Measurements from ENCODE around the gene CAST.
"Not testable (repeated sequence)": the region's sequence is repeated elsewhere in the genome, so short reads cannot be mapped to it uniquely, and the experiment has no call there.

CAST gene

GRCh38 chr5:96716007-96716406 lies 53.8 kb downstream of the CAST start:
- peak; percentile 65 for DNase-seq

DNA sequence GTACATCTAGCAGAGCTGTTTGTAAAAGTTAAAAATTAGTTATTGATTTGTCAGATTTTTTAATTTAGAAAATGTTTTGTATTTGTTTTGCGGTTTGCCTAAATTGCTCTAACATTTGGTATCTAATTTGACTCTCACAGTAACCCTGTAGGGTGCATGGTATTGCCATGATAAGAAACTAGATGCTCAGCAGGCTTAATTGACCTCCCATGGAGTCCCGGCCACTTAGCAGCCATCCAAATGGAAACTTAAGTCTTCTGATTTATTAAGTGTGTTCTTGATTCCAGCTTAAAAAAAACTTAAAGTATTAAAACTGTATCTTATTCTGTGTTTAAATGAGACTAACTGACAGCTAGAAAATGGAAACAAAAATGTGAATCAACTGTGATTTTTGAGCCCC lies 54.5 kb downstream of the CAST start:
- peak; percentile 85 for DNase-seq

- peak; percentile 28 for DNase-seq
Observed at GRCh38 chr5:96717874-96718273, 55.7 kb downstream of the CAST start.

GRCh38 chr5:96718635-96719077 lies 56.5 kb downstream of the CAST start:
- peak; percentile 98 for DNase-seq

DNA sequence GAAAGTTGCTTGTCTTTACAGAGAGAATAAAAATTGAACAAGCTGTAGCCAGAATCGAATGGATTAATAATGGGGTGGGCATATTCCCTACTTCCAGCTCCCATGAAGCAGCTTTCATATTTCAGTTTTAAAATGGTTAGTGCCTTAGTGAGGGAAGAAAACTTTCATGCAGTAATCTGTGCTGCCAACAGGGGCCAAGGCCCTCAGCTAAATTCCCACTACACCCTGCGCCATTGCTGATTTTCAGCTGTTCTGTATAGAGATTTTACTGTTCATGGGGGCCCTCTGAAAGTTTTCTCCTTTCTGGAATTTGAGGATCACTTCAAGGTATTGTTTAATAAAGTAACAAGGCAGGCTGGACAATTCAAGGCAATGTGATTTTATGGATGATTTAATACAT lies 58.2 kb downstream of the CAST start:
- peak; percentile 53 for DNase-seq

GRCh38 chr5:96721351-96721977 lies 59.3 kb downstream of the CAST start:
- peak; percentile 85 for DNase-seq

GRCh38 chr5:96725257-96725656 lies 63.1 kb downstream of the CAST start:
- DNase-seq: no peak

GRCh38 chr5:96726802-96727201 lies 64.6 kb downstream of the CAST start:
- DNase-seq: peak; percentile 95

GRCh38 chr5:96729156-96729555 lies 67.0 kb downstream of the CAST start:
- peak; percentile 47 for DNase-seq

GRCh38 chr5:96730586-96730985 lies 68.4 kb downstream of the CAST start:
- DNase-seq: peak; percentile 99

DNA sequence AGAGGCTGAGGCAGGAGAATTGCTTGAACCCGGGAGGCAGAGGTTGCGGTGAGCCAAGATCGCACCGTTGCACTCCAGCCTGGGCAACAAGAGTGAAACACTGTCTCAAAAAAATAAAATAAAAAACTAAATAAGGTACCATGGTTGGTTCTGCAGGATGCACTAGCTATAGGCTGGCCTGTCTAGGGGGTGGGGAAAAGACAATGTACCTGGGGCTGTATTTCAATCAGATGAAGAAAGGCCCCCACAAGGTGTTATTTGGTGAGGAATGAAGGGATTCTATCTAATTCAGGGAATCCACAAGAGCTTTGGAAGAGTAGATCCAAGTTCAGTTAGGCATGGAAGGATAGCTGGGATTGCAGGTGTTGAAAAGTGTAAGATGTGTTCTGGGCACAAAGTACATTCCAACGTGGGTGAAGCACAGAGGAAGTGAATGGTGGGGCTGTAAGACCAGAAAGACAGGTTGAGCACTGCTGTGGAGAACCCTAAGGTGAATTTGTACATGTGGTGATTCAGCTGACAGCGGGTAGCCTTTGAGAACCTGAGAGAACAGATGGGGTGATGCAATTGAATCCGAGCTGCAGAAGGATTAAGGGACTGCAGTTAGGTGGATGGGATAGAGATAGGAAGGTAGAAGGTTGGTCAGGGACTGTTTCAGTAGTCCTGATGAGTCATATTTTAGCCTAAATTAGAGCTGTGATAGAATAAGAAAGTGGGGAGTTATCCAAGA lies 71.8 kb downstream of the CAST start:
- peak; percentile 94 for DNase-seq

DNA sequence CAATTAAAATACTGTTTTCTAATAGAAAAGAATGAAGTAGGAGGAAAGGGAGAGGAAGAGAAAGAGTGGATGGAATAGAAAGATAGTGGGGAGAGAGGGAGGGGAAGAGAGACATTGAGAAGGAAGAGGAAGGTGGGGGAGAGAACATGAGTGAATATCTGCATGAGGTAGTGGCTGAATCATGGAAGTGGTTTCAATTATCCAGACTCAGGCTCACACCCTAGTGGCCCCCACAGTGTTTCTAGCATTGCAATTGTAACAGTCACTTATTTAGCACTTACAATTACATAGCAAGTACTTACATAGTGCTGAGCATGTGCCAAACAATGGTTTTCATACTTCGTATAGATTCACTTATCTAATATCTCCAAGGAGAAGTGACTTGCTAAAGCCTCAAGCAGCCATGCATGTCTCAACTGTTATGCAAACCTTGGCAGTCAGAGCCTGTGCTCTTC lies 72.7 kb downstream of the CAST start:
- DNase-seq: peak; percentile 29

DNA sequence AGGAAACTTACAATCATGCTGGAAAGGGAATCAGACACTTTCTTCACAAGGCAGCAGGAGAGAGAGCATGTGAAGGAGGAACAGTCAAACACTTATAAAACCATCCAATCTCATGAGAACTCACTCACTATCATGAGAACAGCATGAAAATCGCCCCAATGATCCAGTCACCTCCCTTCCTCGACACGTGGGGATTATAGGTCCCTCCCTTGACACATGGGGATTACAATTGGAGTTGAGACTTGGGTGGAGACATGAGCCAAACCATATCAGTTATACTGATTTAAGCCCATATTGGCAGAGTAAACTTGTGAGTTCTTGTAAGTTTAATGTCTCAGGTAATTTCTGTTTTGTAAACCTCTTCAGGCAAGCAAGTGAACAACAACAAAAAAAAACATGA lies 74.8 kb downstream of the CAST start:
- DNase-seq: no peak

- no peak for DNase-seq
Observed at GRCh38 chr5:96741106-96741505, 78.9 kb downstream of the CAST start.

DNA sequence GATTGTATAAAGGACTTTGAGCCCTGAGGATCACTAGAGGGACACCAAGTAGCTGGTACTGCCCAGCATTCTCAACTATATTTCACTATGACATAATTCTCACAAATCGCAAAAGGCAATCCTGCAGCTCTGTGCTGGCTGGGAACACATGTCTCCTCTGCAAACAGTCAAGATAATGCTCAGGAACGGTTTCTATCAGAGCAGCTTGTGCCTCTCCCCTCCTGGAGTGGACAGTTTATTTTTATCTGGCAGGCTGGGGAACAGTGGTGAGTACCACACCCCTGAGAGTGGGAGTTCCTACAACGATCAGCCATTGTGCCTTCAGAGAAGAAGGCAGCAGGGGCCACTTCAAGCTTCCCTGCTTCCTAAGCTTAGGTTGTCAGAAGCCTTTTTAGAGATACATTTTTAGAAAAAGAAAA lies 79.7 kb downstream of the CAST start:
- peak; percentile 87 for DNase-seq

- no peak for DNase-seq
Observed at GRCh38 chr5:96742538-96742937, 80.4 kb downstream of the CAST start.

- DNase-seq: peak; percentile 18
Observed at GRCh38 chr5:96743065-96743768, 81.0 kb downstream of the CAST start.

- no peak for DNase-seq
Observed at GRCh38 chr5:96743805-96744204, 81.6 kb downstream of the CAST start.

DNA sequence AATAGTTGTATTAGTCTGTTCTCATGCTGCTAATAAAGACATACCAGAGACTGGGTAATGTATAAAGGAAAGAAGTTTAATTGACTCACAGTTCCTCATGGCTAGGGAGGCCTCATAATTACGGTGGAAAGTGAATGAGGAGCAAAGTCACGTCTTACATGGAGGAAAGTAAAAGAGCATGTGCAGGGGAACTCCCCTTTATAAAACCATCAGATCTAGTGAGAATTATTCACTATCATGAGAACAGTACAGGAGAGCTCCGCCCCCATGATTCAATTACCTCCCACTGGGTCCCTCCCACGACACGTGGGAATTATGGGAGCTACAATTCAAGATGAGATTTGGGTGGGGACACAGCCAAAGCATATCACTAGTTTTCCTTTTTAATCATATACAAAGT lies 82.0 kb downstream of the CAST start:
- not testable (repeated sequence) for DNase-seq

DNA sequence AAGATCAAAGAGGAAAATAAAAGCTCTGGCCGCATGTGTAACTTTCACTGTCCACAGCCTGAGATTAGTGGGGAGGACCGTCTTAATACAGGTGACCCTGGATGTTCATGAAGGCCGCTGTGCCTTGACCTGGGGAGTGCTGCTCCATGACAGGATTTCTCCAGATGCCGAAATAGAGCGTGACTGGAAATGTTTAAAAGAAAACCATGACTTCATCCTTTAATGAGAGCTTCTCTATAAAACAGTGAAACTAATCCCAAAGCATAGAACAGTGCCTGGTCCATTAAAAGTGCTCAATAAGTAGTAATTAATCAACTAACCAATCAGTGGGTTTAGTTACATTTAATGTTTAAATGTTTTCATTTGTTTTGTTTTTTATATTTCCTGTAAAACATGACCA lies 82.8 kb downstream of the CAST start:
- DNase-seq: peak; percentile 40

DNA sequence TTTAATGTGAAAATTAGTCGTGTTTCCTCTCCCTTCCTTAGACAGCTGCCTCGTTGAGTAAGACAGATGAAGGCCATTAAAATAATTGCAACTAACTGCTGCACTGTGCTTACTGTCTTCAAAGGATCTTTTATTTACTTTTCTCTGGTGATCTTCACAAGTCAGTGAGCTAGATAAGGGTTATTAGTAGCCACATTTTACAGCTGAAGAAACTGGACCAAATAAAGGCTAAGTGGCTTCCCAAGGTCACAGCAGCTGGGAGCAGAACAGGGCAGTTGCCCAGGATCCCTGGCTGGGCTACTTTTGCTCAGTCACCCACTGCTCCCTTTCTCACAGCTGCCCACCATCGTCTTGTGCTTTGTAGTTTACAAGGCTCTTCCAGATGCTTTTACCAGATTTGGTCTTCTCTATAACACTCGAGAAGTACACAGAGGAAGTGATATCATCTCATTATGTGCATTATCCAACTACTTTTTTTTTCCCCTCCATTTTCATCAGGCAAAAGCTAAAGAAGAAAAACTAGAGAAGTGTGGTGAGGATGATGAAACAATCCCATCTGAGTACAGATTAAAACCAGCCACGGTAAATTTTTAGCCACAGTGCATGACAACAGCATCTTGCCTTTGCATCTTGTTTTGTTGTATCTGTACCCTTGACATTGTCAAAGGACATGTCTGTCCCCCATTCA lies 83.8 kb downstream of the CAST start:
- peak; percentile 93 for DNase-seq

DNA sequence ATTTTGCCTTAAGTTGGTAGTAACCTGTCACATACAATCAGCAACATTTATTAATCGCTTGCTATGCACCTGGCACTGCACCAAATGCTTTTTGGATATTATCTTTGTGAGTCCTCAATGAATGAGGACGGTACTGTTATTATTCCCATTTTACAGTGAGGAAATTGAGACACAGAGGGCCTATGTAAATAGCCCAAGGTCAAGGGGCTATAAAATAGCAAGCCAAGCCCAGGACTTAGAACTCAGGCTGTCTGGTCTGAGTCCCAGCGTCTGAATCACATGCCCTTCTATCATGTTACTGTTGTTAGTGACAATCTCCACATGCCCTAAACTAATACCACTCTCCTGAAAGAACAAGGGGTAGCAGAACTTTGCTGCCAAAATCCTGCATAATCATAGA lies 85.5 kb downstream of the CAST start:
- peak; percentile 42 for DNase-seq

DNA sequence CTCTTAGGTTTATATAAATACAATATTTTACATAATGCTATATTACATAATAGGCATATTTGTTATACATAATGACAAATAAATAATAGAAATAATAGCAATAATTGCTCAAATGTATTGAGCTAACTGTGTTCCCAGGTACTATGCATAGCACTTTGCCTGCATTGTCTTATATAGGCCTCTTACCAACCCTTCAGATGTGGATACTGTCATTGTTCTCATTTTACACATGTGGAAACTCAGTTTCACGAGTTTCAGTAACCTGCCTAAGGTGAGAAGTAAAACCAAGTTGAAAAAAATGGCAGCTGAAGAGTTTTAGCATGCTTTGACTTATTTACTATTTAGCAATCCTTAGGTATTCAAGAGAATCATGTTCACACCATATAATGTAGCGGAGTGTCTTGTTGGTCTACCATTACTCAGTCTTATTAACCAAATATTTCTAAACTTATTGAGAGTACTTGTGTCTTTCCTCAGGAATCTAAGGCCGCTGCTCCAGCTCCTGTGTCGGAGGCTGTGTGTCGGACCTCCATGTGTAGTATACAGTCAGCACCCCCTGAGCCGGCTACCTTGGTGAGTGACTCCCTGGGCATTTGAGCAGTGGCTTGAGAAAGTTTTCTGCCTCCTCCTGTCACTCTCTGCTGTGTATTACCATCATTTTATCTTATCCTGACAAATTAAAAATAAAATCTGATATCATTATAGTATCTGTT lies 88.1 kb downstream of the CAST start:
- DNase-seq: no peak

Data from NCI-H69 (cell line).